ENCODE measurements around the gene FRS2. TPM values are rescaled to one million over a fixed set of nuclear protein-coding genes. Genes with fewer than 3 reads are reported as not detected.

Gene FRS2
- total RNA-seq, 1 experiment from 2014 or later: 23.3 TPM

DNA sequence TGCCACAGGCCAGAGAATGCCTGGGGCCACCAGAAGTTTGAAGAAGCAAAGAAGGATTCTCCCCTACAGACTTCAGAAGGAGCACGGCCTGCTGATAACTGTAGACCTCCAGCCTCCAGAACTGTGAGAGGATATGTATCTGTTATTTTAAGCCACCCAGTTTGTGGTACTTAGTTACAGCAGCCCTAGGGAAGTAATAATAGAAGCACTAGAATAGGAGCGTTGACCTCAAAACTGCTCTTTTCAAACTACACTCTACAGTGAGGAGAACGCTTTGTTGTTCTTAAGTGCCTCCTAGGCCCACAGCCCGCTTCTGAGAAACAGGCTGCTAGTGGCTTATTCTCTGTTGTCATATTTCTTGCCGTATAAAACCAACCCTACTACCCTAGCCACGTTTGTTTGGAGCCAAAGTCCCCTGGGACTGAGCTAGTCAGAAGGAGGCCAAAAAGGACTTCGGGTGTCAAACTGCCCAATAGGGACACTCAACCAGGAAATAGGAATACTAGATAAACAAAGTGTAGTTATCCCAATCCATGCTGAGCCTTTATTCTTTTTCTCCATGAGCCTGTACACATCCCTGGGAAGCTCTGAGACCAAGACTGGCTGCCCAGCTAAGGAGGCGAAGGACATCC, 38.5 kb upstream of the FRS2 start:
- no peak for DNase-seq
- Histone ChIP-seq H3K4me2 (no peak overlapping the region), H3K36me3 (ENCODE audit: low read depth) (no peaks in the 10 kb centered on the region), H3K9me3 (ENCODE audit: insufficient read depth, low read depth) (no peaks in the 10 kb centered on the region), H3K79me2 (ENCODE audit: low read depth) (no peaks in the 10 kb centered on the region), H3F3A (ENCODE audit: insufficient read depth, low read depth) (no peaks in the 10 kb centered on the region), H3K27ac (no peak overlapping the region), H3K27me3 (ENCODE audit: insufficient read depth, low read depth) (no peaks in the 10 kb centered on the region), H3K9me2 (ENCODE audit: insufficient read depth) (no peaks in the 10 kb centered on the region), H2AFZ (no peak overlapping the region), H3K4me3 (no peak overlapping the region), H3K4me1 (replicated peaks; ENCODE audit: insufficient read depth) (no peaks in the 10 kb centered on the region), H4K20me1 (ENCODE audit: insufficient read depth) (no peaks in the 10 kb centered on the region)
- no TSS peak for BruUV-seq (replicated peaks)
- ChIA-PET CTCF (no interaction called here), POLR2A (ENCODE audit: unreplicated experiment) (no interaction called here)
- intact Hi-C loops (cut with micrococcal nuclease; ENCODE audit: unreplicated experiment): no loop called here
- no peak for TF ChIP-seq EZH2 (IDR thresholded peaks at IDR 0.05; ENCODE audit: low read depth)
- TF ChIP-seq, protein P1, sequence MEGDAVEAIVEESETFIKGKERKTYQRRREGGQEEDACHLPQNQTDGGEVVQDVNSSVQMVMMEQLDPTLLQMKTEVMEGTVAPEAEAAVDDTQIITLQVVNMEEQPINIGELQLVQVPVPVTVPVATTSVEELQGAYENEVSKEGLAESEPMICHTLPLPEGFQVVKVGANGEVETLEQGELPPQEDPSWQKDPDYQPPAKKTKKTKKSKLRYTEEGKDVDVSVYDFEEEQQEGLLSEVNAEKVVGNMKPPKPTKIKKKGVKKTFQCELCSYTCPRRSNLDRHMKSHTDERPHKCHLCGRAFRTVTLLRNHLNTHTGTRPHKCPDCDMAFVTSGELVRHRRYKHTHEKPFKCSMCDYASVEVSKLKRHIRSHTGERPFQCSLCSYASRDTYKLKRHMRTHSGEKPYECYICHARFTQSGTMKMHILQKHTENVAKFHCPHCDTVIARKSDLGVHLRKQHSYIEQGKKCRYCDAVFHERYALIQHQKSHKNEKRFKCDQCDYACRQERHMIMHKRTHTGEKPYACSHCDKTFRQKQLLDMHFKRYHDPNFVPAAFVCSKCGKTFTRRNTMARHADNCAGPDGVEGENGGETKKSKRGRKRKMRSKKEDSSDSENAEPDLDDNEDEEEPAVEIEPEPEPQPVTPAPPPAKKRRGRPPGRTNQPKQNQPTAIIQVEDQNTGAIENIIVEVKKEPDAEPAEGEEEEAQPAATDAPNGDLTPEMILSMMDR (conservative IDR thresholded peaks at IDR 0.05): no peak

- Histone ChIP-seq H3K36me3 (ENCODE audit: low read depth) (no peaks in the 10 kb centered on the region), H3K4me1 (replicated peaks; ENCODE audit: insufficient read depth) (no peaks in the 10 kb centered on the region), H3K4me3 (no peak overlapping the region), H3F3A (ENCODE audit: insufficient read depth, low read depth) (no peaks in the 10 kb centered on the region), H3K27me3 (ENCODE audit: insufficient read depth, low read depth) (no peaks in the 10 kb centered on the region), H3K4me2 (no peak overlapping the region), H3K79me2 (ENCODE audit: low read depth) (no peaks in the 10 kb centered on the region), H3K9me2 (ENCODE audit: insufficient read depth) (no peaks in the 10 kb centered on the region), H4K20me1 (ENCODE audit: insufficient read depth) (no peaks in the 10 kb centered on the region), H2AFZ (no peak overlapping the region), H3K27ac (no peak overlapping the region), H3K9me3 (ENCODE audit: insufficient read depth, low read depth) (no peaks in the 10 kb centered on the region)
- CTCF ChIA-PET: no interaction called here
- no peak for DNase-seq
- POLR2A ChIA-PET (ENCODE audit: unreplicated experiment): no interaction called here
- intact Hi-C loops (cut with micrococcal nuclease; ENCODE audit: unreplicated experiment): no loop called here
- BruUV-seq (replicated peaks): no TSS peak
- TF ChIP-seq, protein P1 (conservative IDR thresholded peaks at IDR 0.05): no peak
- TF ChIP-seq EZH2 (IDR thresholded peaks at IDR 0.05; ENCODE audit: low read depth): no peak
These were observed 36.5 kb upstream of the FRS2 start for GRCh38 chr12:69433653-69434052.

- H3K9me3 ChIP-seq (ENCODE audit: insufficient read depth, low read depth): no peaks in the 10 kb centered on the region
- DNase-seq: no peak
- H3K27me3 ChIP-seq (ENCODE audit: insufficient read depth, low read depth): no peaks in the 10 kb centered on the region
- H4K20me1 ChIP-seq (ENCODE audit: insufficient read depth): no peaks in the 10 kb centered on the region
- no peaks in the 10 kb centered on the region for H3K9me2 ChIP-seq (ENCODE audit: insufficient read depth)
- H3K4me3 ChIP-seq: no peak overlapping the region
- no peak overlapping the region for H2AFZ ChIP-seq
- no peak overlapping the region for H3K4me2 ChIP-seq
- H3K4me1 ChIP-seq (replicated peaks; ENCODE audit: insufficient read depth): peaks cover 9% of the 10 kb centered on the region; the same call in 1 of the 2 replicates
- BruUV-seq (replicated peaks): no TSS peak
- no peak overlapping the region for H3K27ac ChIP-seq
- ChIA-PET CTCF (no interaction called here), POLR2A (ENCODE audit: unreplicated experiment) (interaction anchor here (0.6 kb wide), 1 partner anchor 348 kb away, joined by 6 read pairs; no protein-coding TSS in a partner anchor)
- H3K79me2 ChIP-seq (ENCODE audit: low read depth): no peaks in the 10 kb centered on the region
- TF ChIP-seq EZH2 (IDR thresholded peaks at IDR 0.05; ENCODE audit: low read depth): no peak
- TF ChIP-seq, protein P1 (conservative IDR thresholded peaks at IDR 0.05): no peak
- H3K36me3 ChIP-seq (ENCODE audit: low read depth): no peaks in the 10 kb centered on the region
- no peaks in the 10 kb centered on the region for H3F3A ChIP-seq (ENCODE audit: insufficient read depth, low read depth)
- intact Hi-C loops (cut with micrococcal nuclease; ENCODE audit: unreplicated experiment): no loop called here
These were observed 34.5 kb upstream of the FRS2 start for GRCh38 chr12:69435644-69436043.

All from PC-9 (cell line).